ENCODE data around the gene NEO1.
"Not testable (repeated sequence)": the region's sequence is repeated elsewhere in the genome, so short reads cannot be mapped to it uniquely, and the experiment has no call there.

Gene NEO1

DNA sequence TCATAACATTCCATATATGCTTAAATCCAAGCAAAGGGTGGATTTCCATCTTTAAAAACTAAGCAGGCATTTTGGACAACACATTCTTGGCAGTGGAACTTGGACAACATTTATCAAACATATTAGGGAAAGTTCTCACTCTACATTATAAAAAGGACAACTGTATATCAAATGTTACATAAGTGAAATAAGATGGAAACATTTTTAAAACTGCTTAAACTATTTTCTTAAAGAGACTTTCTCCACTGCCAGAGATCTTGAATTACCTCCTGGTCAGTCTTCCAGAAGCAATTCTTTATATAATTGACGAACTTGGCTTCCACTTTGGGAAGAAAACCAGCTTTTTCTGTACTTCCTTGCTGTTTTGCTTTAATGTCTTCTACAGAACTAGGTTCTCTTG, 109.3 kb downstream of the NEO1 start:
- Histone ChIP-seq H3K9me3 (ENCODE audit: control insufficient read depth, low read length) (no peaks in the 10 kb centered on the region), H3K4me1 (ENCODE audit: control insufficient read depth, insufficient read depth, low read length) (no peaks in the 10 kb centered on the region), H3K9ac (ENCODE audit: low read length) (no peak overlapping the region), H3K27me3 (ENCODE audit: control insufficient read depth, insufficient read depth, low read length) (no peaks in the 10 kb centered on the region), H3K36me3 (ENCODE audit: control insufficient read depth, insufficient read depth, low read length) (no peaks in the 10 kb centered on the region), H3K4me3 (ENCODE audit: low read length) (no peak overlapping the region)

DNA sequence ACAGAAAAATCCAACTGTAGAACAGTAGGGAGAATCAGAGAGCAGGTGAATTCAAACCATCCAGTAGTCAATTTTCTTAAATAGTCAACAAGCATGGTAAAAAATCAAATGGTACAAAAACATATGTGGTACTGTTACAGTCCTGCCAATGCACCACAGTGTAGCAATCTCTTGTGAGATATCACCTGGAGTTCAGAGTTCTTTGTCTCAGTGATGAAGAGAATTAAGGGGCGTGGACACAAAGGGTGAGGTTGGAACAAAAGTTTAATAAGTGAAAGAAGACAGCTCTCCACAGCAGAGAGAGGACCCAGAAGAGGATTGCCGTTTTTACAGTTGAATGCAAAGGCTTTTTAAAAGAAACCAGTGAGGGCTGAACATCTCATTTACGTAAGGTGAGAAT, 113.2 kb downstream of the NEO1 start:
- Histone ChIP-seq H3K4me3 (ENCODE audit: low read length) (no peak overlapping the region), H3K27me3 (ENCODE audit: control insufficient read depth, insufficient read depth, low read length) (no peaks in the 10 kb centered on the region), H3K36me3 (ENCODE audit: control insufficient read depth, insufficient read depth, low read length) (no peaks in the 10 kb centered on the region), H3K4me1 (ENCODE audit: control insufficient read depth, insufficient read depth, low read length) (no peaks in the 10 kb centered on the region), H3K9ac (ENCODE audit: low read length) (no peak overlapping the region), H3K9me3 (ENCODE audit: control insufficient read depth, low read length) (no peaks in the 10 kb centered on the region)

GRCh38 chr15:73165844-73166243, 113.6 kb downstream of the NEO1 start:
- H3K36me3 ChIP-seq (ENCODE audit: control insufficient read depth, insufficient read depth, low read length): no peaks in the 10 kb centered on the region
- no peak overlapping the region for H3K9ac ChIP-seq (ENCODE audit: low read length)
- H3K27me3 ChIP-seq (ENCODE audit: control insufficient read depth, insufficient read depth, low read length): no peaks in the 10 kb centered on the region
- H3K9me3 ChIP-seq (ENCODE audit: control insufficient read depth, low read length): no peaks in the 10 kb centered on the region
- no peaks in the 10 kb centered on the region for H3K4me1 ChIP-seq (ENCODE audit: control insufficient read depth, insufficient read depth, low read length)
- H3K4me3 ChIP-seq (ENCODE audit: low read length): no peak overlapping the region

DNA sequence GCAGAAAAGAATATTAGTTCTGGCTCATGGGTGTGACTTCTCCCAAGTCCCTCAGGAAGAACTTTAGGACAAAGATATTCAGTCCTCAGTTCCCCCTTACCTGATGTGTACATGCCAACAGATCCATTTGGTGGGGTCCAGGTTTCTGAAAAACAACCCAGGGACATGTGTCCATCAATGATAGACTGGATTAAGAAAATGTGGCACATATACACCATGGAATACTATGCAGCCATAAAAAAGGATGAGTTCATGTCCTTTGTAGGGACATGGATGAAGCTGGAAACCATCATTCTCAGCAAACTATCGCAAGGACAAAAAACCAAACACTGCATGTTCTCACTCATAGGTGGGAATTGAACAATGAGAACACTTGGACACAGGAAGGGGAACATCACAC, 114.4 kb downstream of the NEO1 start:
- not testable (repeated sequence) for H3K4me1 ChIP-seq (ENCODE audit: control insufficient read depth, insufficient read depth, low read length); H3K9me3 ChIP-seq (ENCODE audit: control insufficient read depth, low read length); H3K9ac ChIP-seq (ENCODE audit: low read length); H3K4me3 ChIP-seq (ENCODE audit: low read length); H3K27me3 ChIP-seq (ENCODE audit: control insufficient read depth, insufficient read depth, low read length); H3K36me3 ChIP-seq (ENCODE audit: control insufficient read depth, insufficient read depth, low read length)

DNA sequence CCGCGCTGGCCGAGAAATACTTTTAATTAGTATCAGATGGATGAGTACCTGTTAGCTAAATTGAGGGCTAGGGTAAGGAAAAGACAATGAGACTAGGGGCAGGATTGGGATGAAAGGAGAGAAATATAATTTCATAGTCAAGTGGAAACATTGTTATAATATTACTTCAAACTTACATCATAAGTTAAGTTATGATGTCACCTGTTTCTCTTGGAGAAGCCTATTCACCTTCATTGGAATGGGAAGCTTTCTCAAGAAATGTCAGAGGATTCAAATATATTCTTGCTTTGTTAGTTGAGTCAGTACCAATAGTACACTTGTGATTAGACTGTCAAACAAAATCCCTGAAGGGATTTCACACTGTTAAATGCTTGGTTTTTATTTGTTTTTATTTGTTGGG, 116.2 kb downstream of the NEO1 start:
- H3K36me3 ChIP-seq (ENCODE audit: control insufficient read depth, insufficient read depth, low read length): no peaks in the 10 kb centered on the region
- no peaks in the 10 kb centered on the region for H3K27me3 ChIP-seq (ENCODE audit: control insufficient read depth, insufficient read depth, low read length)
- no peak overlapping the region for H3K9ac ChIP-seq (ENCODE audit: low read length)
- no peaks in the 10 kb centered on the region for H3K4me1 ChIP-seq (ENCODE audit: control insufficient read depth, insufficient read depth, low read length)
- H3K9me3 ChIP-seq (ENCODE audit: control insufficient read depth, low read length): no peaks in the 10 kb centered on the region
- no peak overlapping the region for H3K4me3 ChIP-seq (ENCODE audit: low read length)

DNA sequence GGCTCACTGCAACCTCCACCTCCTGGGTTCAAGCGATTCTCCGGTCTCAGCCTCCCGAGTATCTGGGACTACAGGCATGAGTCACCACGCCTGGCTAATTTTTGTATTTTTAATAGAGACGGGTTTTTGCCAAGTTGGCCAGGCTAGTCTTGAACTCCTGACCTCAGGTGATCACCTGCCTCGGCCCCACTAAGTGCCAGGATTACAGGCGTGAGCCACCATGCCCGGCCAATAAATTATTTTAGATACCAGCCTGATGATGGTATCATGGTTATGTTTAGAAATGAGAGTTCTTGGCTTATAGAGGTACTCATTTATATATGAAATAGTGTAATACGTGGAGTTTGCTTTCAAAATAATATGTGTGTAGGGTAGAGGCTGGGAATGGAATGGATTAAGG, 119.4 kb downstream of the NEO1 start:
- no peak overlapping the region for H3K4me3 ChIP-seq (ENCODE audit: low read length)
- no peaks in the 10 kb centered on the region for H3K27me3 ChIP-seq (ENCODE audit: control insufficient read depth, insufficient read depth, low read length)
- H3K9me3 ChIP-seq (ENCODE audit: control insufficient read depth, low read length): no peaks in the 10 kb centered on the region
- no peaks in the 10 kb centered on the region for H3K4me1 ChIP-seq (ENCODE audit: control insufficient read depth, insufficient read depth, low read length)
- no peaks in the 10 kb centered on the region for H3K36me3 ChIP-seq (ENCODE audit: control insufficient read depth, insufficient read depth, low read length)
- no peak overlapping the region for H3K9ac ChIP-seq (ENCODE audit: low read length)

- H3K36me3 ChIP-seq (ENCODE audit: control insufficient read depth, insufficient read depth, low read length): no peaks in the 10 kb centered on the region
- H3K9ac ChIP-seq (ENCODE audit: low read length): no peak overlapping the region
- no peaks in the 10 kb centered on the region for H3K27me3 ChIP-seq (ENCODE audit: control insufficient read depth, insufficient read depth, low read length)
- no peaks in the 10 kb centered on the region for H3K4me1 ChIP-seq (ENCODE audit: control insufficient read depth, insufficient read depth, low read length)
- H3K4me3 ChIP-seq (ENCODE audit: low read length): no peak overlapping the region
- H3K9me3 ChIP-seq (ENCODE audit: control insufficient read depth, low read length): no peaks in the 10 kb centered on the region
Measured at GRCh38 chr15:73172508-73172907, 120.2 kb downstream of the NEO1 start.

DNA sequence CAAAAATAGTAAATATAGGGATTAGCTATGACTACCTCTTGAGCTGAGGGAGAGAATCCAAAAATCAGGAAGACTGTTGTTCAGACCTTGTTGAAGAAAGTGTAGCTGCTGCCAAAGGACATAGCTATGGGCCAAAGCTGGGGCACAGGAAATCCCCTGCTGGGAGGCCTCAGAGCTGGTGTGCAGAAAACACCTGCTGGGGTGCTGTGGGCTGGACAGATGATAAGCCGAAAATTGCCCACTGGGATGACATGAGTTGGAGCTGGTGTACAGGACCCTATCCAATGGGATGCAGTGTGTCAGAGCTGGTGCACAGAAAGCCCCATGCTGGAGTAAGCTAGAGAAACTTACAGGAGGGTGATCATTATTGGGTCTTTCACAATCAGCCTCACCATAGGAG, 121.9 kb downstream of the NEO1 start:
- no peaks in the 10 kb centered on the region for H3K4me1 ChIP-seq (ENCODE audit: control insufficient read depth, insufficient read depth, low read length)
- H3K4me3 ChIP-seq (ENCODE audit: low read length): no peak overlapping the region
- no peaks in the 10 kb centered on the region for H3K9me3 ChIP-seq (ENCODE audit: control insufficient read depth, low read length)
- H3K27me3 ChIP-seq (ENCODE audit: control insufficient read depth, insufficient read depth, low read length): no peaks in the 10 kb centered on the region
- H3K36me3 ChIP-seq (ENCODE audit: control insufficient read depth, insufficient read depth, low read length): no peaks in the 10 kb centered on the region
- no peak overlapping the region for H3K9ac ChIP-seq (ENCODE audit: low read length)

DNA sequence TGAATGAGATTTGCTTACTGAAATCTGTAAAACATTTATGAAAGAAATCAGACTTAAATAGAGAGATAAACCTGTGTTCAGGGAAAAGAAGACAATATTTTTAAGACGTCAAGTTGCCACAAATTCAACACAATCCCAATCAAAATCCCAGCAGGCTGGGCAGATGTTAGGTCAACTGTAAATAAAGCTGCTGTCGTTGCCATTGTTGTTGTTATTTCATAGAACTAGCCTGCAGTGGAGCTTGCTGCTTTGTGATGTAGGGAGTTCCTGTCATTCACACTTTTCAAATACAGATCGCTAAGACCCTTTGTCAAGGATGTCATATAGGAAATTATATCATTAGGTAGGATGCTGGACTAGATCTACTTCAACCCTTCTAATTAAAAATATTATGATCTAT, 123.1 kb downstream of the NEO1 start:
- Histone ChIP-seq H3K4me3 (ENCODE audit: low read length) (no peak overlapping the region), H3K9me3 (ENCODE audit: control insufficient read depth, low read length) (no peaks in the 10 kb centered on the region), H3K27me3 (ENCODE audit: control insufficient read depth, insufficient read depth, low read length) (no peaks in the 10 kb centered on the region), H3K36me3 (ENCODE audit: control insufficient read depth, insufficient read depth, low read length) (no peaks in the 10 kb centered on the region), H3K4me1 (ENCODE audit: control insufficient read depth, insufficient read depth, low read length) (no peaks in the 10 kb centered on the region), H3K9ac (ENCODE audit: low read length) (no peak overlapping the region)

DNA sequence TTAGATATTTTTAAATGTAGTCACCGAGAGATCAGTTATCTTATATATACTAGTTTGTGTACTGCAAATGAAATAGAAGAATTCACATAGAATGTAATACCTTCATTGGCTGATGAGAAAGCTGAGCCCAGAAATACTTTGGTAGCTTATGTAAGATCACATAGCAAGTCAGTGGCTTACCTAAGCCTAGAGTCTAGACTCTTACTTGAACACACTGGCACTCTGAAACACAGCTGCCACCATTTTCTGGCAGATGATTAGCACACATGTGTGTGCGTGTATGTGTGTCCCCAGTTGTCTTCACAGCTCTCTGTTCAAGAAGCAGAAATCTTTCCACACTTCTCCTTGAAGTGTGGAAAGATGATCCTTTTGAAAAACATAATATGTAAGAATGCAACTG, 124.3 kb downstream of the NEO1 start:
- Histone ChIP-seq H3K27me3 (ENCODE audit: control insufficient read depth, insufficient read depth, low read length) (no peaks in the 10 kb centered on the region), H3K4me1 (ENCODE audit: control insufficient read depth, insufficient read depth, low read length) (no peaks in the 10 kb centered on the region), H3K9ac (ENCODE audit: low read length) (no peak overlapping the region), H3K9me3 (ENCODE audit: control insufficient read depth, low read length) (no peaks in the 10 kb centered on the region), H3K36me3 (ENCODE audit: control insufficient read depth, insufficient read depth, low read length) (no peaks in the 10 kb centered on the region), H3K4me3 (ENCODE audit: low read length) (no peak overlapping the region)

DNA sequence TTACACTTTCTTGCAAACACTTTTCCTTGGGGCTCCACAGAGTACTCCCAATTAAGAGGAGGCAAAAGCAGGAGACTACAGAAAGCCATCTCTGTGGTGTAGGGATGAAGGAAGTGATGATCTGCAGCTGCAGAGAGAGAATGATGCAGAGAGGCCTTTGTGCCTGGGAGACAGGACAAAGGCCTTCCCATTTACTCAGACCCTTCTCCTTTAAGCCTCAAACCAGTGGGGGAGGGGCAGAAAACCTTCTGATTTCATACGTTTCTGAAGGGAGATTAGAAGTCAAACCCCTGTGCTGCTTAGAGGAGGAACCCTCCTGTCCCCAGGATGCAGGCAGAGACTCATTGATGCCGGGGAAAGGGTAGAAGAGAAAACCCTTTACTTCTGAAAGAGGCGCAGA, 130.8 kb downstream of the NEO1 start:
- Histone ChIP-seq H3K9ac (ENCODE audit: low read length) (no peak overlapping the region), H3K4me3 (ENCODE audit: low read length) (no peak overlapping the region), H3K27me3 (ENCODE audit: control insufficient read depth, insufficient read depth, low read length) (no peaks in the 10 kb centered on the region), H3K36me3 (ENCODE audit: control insufficient read depth, insufficient read depth, low read length) (no peaks in the 10 kb centered on the region), H3K9me3 (ENCODE audit: control insufficient read depth, low read length) (no peaks in the 10 kb centered on the region), H3K4me1 (ENCODE audit: control insufficient read depth, insufficient read depth, low read length) (no peaks in the 10 kb centered on the region)

DNA sequence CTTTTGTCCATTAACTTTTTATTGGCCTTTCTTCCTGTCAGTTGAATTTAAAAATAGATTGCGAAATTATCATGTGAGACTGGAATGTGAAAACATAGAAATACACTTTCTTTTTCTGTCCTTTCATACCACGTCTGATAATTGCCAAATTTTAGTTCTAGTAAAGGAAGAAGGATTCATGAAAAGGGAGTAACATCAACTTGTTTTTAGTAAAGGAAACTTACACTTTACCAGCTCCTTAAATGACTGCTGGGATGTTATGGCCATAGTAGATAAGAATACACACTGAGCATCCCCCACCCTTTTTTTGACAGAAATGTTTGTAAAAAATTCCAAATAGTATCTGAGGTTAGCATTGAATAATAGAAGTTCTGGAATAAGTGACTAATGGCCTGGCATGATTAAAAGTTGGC, 137.9 kb downstream of the NEO1 start:
- Histone ChIP-seq H3K27me3 (ENCODE audit: control insufficient read depth, insufficient read depth, low read length) (no peaks in the 10 kb centered on the region), H3K9ac (ENCODE audit: low read length) (no peak overlapping the region), H3K4me1 (ENCODE audit: control insufficient read depth, insufficient read depth, low read length) (no peaks in the 10 kb centered on the region)

GRCh38 chr15:73195166-73195565, 142.9 kb downstream of the NEO1 start:
- Histone ChIP-seq H3K4me1 (ENCODE audit: control insufficient read depth, insufficient read depth, low read length) (peaks cover 8% of the 10 kb centered on the region), H3K9ac (ENCODE audit: low read length) (no peak overlapping the region), H3K4me3 (ENCODE audit: low read length) (no peak overlapping the region), H3K36me3 (ENCODE audit: control insufficient read depth, insufficient read depth, low read length) (no peaks in the 10 kb centered on the region), H3K27me3 (ENCODE audit: control insufficient read depth, insufficient read depth, low read length) (no peaks in the 10 kb centered on the region), H3K9me3 (ENCODE audit: control insufficient read depth, low read length) (no peaks in the 10 kb centered on the region)

More for the DNA sequence above, 137.9 kb downstream of the NEO1 start:
- H3K36me3 ChIP-seq (ENCODE audit: control insufficient read depth, insufficient read depth, low read length): no peaks in the 10 kb centered on the region
- H3K4me3 ChIP-seq (ENCODE audit: low read length): no peak overlapping the region
- no peaks in the 10 kb centered on the region for H3K9me3 ChIP-seq (ENCODE audit: control insufficient read depth, low read length)
